Femur (tissue), 1 donor: ENCODE measurements around the gene PLEKHN1.

Experiments used
- DNase-seq: peaks from one replicate; pipeline ENCODE4 v3.0.0-alpha.2; 2017

The PLEKHN1 gene, protein sequence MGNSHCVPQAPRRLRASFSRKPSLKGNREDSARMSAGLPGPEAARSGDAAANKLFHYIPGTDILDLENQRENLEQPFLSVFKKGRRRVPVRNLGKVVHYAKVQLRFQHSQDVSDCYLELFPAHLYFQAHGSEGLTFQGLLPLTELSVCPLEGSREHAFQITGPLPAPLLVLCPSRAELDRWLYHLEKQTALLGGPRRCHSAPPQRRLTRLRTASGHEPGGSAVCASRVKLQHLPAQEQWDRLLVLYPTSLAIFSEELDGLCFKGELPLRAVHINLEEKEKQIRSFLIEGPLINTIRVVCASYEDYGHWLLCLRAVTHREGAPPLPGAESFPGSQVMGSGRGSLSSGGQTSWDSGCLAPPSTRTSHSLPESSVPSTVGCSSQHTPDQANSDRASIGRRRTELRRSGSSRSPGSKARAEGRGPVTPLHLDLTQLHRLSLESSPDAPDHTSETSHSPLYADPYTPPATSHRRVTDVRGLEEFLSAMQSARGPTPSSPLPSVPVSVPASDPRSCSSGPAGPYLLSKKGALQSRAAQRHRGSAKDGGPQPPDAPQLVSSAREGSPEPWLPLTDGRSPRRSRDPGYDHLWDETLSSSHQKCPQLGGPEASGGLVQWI

DNA sequence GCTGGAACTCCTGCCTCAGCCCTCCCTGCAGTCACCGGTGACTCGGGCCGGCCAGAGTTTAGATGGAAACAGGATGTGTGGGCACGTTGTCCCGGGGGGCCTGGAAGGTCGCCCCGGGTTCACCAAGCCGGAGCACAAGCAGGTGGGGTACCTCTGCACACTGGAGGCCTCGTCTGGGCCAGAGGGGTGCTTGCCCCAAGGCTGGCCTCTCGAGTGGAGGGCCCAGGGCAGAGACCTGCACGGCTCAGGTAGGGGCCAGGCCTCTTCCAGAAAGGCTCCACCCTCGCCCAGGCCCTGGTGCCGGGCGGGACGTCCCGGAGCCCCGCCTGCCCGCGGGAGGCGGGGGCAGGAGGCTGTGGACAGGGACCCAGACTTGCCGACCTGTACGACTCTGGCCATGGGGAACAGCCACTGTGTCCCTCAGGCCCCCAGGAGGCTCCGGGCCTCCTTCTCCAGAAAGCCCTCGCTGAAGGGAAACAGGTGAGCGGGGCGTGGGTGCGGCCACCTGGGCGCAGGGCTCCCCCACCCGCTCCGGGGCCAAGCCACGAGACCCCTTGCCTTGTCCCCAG is at the start of gene PLEKHN1:
Gene PLEKHN1, plus strand, starts transcription at position 348 of the 569 bp plus-strand sequence. Its CDS starts 50 bp downstream, at position 398.
- no peak for DNase-seq

DNA sequence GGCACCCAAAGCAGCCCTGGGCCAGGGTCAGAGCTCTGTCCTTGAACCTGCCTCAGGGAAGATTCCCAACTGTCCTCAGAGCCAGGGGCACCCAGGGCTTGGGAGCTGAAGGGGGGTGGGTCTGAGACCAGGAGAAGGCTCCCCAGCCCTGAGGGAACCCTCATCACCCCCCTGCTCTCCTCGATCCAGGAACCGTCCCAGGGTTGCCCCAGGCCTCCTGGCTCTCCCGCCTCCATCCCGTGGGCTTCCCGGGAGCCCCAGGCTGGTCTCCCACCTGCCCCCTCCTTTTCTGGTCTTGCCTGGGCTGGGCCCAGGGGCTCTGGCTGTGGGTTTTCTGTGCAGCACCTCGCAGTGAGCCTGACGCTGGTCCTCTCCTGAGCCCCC is 49.2 kb upstream of the PLEKHN1 start:
- DNase-seq = no peak

DNA sequence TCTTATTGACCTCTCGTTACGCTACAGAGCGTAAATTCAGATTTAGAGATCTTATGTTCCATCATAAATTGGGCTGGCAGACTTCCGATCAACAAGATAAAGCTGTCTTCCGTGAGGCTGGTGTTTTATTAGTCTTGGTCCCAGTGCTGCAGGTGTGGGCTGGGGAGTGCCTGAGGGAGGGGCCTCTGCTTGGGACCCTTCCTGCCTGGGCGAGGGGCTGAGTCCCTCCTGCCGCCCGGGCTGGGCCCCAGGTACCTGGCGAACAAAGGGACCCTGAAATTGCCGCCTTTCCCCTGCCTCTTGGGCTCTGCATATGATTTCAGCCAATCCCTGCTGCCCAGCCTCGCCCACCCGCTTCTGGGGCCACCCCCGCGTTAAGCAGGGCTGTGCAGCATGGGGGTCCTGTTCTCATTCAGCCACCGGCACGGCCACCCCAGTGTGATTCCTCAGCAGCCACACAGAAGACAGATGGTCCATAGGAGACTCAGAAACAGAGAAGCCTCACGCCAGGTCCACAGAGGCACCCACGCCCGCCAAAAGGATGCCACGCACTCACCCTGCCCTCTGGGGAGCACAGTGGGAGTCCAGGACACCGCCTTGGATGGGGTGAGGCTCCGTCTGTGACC is 48.7 kb upstream of the PLEKHN1 start:
- no peak for DNase-seq

DNA sequence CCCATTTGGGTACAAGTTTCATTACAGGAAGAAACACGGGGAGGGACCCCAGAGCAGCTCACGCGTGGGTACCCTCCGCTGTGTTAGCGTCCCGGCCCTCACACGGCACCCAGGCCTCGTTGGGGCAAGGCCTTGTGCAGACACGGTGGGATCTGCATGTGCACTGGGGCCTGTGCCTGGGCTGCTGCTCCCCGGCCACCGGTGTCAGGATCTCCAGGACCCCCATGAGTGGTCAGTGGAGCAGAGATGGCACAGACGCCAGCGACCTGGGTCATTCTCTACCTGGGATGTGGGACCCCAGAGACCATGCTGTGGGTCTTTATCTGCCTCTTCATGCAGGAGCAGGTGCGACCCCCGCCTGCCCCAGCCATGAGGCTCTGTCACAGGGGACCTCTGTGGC is 47.9 kb upstream of the PLEKHN1 start:
- no peak for DNase-seq

DNA sequence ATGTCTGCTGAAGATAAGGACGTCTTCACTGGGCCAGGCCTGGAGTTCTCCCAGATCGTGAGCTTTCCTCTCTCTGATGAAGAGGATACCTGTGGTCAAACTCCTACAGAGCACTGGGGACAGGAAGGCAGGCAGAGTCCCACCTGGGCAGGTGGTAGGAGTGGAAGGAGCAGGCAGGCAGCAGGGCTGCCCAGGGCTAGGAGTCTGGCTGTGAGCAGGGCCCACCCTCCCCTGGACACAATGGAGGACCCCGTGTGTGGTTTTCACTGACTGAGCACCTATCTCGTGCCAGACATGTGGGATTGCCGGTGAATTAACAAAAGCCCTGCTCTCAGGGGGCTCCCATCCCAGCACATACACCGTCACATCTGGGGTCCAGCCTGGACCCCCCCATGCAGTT is 47.4 kb upstream of the PLEKHN1 start:
- no peak for DNase-seq

DNA sequence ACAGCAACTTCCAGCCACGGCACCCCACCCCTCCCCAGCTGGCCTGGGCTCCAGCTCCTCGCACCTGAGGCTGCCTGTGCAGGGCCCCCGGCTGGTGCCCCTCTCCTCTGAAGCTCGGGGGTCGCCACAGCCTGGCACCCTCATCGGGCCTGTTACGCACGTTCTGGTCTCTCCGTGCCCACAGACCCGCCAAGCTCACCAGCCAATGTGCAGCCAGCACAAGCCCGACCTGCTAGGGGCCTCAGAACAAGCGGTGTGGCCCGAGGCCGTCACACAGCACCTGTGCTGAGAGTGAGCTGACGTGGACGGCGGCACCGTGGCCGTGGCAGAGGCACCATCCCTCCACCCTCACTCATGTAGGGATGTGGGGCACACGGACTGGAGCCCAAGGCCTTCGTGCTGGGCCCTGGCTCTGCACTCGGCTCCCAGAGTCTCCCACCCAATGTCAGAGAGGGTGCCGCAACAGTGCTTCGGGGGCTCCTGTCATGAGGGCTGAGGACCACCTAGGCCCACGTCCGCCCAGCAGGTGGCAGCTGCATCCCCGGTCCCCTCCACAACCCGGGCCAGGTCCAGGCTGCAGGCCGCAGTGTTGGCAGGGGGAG is 46.9 kb upstream of the PLEKHN1 start:
- no peak for DNase-seq

DNA sequence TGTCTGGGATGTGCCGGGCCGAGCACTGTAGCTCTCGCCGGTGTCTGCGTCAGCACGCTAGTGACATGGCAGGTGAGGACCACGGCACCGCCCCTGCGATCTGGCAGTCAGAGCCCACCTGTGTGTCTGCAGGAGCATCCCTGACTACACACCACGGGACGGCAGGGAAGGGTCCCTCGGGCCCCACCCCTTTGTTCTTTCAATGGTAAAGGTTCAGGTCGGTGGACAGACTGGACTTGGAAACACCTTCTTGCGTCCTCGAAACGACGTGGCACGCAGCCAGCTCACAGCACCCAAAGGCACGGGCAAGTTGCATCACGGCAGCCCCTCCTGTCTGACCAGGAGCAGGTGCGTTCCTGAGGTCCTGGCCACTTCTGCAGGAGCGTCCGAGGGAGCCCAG is 46.3 kb upstream of the PLEKHN1 start:
- no peak for DNase-seq

DNA sequence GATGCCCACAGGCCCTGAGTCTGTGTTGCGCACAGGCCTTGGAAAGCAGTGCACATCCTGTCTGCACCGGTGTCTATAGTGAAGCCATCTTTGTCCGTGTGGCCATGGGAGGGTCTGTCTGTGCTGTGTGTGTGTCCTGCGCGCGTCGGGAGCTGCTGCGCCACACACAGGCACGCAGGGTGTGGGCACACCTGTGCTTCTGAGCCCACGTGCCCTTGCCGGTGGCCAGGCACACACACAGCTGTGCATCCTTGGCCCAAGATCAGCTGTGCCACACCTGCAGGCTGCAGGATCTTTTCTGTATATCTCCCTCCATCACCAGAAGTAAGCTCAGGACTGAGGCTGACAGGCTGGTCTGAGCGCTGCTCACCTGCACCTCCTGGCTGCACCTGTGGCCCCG is 45.8 kb upstream of the PLEKHN1 start:
- DNase-seq = no peak

DNA sequence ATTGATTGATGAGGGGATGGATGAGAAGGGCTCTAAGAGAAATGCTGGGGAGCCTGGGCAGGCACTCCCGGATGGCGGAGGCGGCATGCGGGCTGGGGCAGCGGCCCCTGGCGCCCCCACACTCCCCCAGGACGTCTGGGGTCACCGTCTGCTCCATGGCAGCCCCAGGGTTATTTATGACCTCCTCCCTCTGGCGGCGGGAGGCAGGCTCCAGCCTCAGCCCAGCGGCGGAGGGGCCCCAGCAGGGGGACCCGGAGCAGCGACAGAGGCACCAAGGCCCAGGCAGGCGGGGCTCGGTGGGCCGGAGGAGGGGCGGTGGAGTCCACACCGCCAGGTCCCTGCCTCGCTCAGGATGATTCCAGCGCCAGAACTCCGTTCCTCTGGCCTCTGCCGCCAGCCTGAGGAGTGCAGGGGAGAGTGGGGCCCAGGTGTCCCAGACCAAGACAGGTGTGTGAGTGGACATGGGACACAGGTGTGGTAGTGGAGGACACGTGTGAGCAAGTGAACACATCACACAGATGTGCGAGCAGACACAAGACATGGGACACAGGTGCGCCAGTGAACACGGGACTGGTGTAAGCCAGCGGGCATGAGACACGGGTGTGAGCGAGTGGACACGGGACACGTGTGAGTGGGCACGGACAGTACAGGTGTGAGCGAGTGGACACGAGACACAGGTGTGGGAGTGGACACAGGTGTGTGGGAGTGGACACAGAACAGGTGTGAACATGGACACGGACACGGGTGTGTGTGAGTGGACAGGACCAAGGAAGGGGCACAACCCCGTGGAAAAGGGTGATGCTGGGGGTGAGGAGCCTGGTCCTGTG is 45.1 kb upstream of the PLEKHN1 start:
- peak; percentile 83 for DNase-seq

DNA sequence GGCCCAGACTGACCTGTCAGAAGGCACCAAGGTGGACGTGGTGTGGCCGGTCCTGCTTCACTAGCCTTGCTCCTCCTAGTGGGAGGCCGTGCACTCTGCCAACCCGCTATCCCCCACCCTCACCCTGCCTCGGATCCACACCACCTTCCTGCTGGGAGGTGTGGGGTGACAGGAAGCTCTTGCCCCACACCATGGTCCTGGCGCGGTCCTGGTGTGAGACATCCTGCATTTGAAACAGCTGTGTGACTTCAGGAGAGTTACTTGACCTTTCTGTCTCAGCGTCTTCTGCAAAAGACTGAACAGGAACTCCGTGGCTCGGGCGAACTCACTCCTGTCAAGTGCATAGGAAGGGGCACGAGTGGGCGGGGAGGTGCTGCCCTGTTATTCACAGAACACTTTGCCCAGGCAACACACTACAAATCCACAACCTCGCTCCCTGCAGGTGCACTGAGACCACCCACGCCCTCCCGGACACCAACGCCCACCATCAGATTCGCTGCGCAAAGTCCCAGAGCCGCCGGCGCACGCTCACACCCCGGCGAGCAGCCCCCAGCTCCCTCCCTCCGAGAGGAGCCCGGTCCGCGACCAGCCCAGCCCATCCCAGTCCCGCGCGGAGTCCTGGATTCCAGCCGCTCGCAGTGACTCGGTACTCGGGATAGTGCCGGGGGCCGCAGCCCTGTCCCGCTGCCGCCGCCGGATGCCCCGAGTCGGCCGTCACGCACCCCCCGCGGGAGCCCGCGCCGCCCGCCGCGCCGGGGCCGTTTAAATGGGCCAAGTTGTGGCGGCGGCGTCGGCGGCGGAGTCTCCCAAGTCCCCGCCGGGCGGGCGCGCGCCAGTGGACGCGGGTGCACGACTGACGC is 42.9 kb upstream of the PLEKHN1 start, which contains the start of gene SAMD11:
Gene SAMD11, plus strand, starts transcription at position 793 of the 860 bp plus-strand sequence. CDS start 509 bp downstream, outside the sequence.
- peak; percentile 89 for DNase-seq

DNA sequence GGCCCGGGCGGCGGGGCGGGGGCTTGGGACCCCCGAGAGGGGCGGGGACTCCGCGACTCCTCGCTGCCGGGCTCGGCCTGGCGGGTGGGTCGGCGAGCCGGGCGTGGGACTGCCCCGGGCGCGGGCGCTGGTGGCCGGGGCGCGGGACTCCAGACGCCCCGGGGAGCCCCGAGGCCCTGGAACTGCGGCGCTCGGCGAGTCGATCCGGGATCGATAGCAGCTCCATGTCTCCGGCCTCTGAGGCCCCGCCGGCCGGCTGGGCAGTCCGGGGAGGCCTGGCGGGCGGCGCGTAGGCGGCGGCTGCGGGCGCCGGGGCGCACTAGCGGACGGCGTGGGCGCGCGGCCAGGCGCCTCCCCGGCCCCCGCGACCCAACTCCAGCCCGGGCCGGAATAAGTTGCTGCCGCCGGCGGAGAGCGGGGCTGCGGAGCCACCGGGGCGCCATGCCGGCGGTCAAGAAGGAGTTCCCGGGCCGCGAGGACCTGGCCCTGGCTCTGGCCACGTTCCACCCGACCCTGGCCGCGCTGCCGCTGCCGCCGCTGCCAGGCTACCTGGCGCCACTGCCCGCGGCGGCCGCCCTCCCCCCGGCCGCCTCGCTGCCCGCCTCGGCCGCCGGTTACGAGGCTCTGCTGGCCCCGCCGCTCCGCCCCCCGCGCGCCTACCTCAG is 42.2 kb upstream of the PLEKHN1 start:
- DNase-seq = no peak

DNA sequence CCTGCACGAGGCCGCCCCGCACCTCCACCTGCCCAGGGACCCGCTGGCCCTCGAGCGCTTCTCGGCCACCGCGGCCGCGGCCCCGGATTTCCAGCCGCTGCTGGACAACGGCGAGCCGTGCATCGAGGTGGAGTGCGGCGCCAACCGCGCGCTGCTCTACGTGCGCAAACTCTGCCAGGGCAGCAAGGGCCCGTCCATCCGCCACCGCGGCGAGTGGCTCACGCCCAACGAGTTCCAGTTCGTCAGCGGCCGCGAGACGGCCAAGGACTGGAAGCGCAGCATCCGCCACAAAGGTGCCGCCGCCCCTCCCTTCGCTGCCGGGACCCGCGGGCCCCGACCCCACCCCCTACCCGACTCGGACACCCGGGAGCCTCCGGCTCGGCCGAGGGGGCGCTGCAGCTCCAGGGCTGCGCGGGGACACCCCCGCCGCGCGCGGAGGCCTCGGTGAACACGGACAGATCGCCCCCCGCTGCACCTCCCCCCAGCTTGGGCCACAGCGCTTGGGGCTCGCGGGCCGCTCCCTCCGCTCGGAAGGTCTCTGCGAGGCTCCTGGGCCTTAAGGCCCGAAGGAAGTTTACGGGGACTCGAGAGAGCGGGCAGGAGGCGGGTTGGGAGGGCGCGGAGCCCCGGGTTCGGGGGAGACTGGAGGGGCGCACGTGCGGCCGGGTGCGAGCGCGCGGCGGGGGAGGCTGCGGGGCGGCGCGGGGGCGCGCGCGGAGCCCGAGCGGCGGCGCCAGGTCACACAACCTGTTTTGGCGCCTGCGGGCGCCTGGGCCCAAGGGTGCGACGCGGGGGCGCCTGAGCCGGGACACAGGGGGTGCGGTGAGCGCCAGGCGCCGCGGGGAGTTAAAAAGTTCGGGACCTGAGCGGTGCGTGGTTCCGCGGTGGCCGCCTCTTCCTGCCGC is 41.4 kb upstream of the PLEKHN1 start:
- peak; percentile 68 for DNase-seq

DNA sequence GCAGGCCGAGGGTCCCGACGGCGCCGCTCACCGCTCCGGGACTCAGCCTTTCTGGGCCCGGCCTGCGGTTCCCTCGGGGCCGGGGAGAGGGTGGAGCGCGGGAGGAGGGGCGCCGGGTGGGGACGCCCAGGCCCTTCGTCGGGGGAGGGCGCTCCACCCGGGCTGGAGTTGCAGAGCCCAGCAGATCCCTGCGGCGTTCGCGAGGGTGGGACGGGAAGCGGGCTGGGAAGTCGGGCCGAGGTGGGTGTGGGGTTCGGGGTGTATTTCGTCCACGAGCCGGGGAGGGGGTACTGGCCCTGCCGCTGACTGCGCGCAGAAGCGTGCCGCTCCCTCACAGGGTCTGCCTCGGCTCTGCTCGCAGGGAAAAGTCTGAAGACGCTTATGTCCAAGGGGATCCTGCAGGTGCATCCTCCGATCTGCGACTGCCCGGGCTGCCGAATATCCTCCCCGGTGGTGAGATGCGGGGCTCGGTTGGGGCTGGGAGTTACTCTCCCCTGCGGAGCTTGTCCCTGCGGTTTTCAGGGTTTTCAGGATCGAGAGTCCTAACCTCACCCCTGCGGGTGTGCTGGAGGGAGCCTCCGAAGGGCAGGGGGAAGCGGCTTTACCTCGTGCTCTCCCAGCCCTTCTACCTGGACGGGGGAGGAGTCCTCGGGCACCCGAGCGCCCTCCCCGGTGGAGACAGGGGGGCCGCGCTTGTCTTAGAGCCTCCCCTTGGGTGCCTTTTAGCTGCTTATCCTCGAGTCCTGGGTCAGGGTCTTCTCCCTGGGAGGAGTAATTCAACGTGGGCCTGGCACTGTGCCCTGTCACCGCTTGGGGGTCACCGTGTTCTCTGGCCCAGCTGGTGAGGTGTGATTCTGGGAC is 40.5 kb upstream of the PLEKHN1 start:
- DNase-seq = no peak

DNA sequence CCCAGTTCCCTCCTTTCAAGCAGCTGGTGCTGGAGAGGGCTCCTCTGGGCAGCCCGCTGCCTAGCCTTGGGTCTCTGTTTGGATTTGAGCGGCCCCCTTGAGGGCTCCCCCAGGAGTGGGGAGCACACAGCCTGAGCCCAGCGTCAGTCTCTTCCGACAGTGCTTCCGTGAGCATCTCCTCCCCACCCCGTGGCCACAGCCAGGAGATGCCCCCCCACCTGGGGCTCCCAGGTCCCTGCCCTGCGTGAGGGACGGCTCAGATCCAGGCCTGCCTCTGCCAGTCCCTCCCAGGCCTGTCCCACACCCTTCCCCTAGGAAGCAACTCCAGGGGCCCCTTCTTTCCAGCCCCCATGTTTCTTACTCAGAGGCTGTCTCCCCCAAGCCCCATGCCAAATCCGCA is 39.0 kb upstream of the PLEKHN1 start:
- no peak for DNase-seq

DNA sequence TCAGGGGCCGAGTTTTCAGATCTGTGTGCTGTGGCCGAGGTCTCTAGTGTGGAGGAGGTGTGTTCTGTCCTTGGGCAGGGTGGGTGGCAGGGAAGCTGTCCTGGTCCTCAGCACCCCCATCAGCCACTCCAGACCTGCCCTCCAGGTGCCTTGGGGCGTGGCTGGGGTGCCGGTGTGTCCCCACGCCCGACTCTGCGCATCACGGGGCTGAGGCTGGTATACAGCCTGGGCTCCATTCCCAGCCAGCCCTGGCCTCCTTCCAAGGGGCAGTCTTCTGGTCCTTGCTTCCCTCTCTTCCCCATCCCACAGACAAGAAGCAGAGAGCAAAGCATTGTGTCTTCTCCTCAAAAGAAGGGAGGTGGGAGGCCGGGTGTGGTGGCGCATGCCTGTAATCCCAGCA is 38.5 kb upstream of the PLEKHN1 start:
- no peak for DNase-seq

DNA sequence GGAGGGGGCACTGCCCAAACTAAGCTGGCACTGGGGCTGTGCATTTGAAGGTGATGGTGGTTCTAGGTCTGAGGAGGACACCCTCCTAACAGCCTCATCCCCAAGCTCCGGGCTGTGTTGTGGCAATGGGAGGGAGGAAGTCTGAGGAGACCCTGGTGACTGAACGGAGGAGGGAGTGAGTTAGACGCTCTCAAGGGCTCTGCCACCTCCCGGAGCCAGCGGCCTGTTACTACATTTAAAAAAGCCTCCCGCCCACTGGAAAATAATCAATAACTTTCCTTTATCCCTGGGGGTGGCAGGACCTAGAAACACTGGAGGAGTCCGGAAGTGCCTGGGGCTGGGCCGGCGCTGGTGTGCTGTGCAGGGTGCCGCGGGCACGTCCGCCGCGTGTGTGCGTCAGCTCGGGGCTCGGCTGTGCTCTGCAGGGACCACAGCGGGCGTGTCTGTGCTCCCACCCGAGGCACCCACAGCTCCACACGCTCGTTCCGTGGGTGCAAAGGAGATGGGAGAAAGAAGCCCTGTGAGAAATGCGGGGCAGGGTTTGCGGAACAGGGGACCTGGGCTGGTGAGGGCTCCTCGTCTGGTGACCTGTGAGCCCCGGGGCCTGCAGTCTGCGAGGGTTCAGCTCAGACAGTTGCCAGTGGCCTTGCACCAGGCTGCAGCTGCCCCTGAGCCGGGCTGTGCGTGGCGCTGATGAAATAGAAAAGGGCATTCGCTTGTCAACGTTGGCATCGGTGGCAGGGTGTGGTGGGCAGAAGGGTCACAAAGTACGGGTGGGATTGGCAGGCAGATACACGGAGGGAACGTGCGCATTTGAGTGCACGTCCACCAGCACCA is 37.2 kb upstream of the PLEKHN1 start:
- DNase-seq = no peak
